K562 (cell line): ENCODE data around the gene PTCRA. TPM values are rescaled to one million over a fixed set of nuclear protein-coding genes. Genes with fewer than 3 reads are reported as not detected.
"Not testable (repeated sequence)": the region's sequence is repeated elsewhere in the genome, so short reads cannot be mapped to it uniquely, and the experiment has no call there.

Experiments used
- ADNP ChIP-seq: fragments of 200-800 bp; sonication (Bioruptor generic); IDR thresholded peaks from 2 replicates; pipeline ENCODE4 v1.6.1; 2016; ENCODE audit warnings: missing genetic modification characterization, missing compliant biosample characterization
- CHAMP1 ChIP-seq: fragments of 450-650 bp; IDR thresholded peaks from 2 replicates; pipeline ENCODE4 v1.6.1; 2016; ENCODE audit warnings: mild to moderate bottlenecking
- CHD1 ChIP-seq: fragments of 200-600 bp; sonication (generic); IDR thresholded peaks from one replicate; pipeline ENCODE4 v1.6.1; 2012; ENCODE audit warnings: mild to moderate bottlenecking, moderate library complexity, low read length, inconsistent platforms
- ELF4 ChIP-seq: fragments of 450-650 bp; formaldehyde crosslinking; IDR thresholded peaks from 2 replicates; pipeline ENCODE4 v1.4.0; 2022; ENCODE audit warnings: missing genetic modification characterization
- ILF3 ChIP-seq: fragments of 450-650 bp; IDR thresholded peaks from 2 replicates; pipeline ENCODE4 v1.6.1; 2018; ENCODE audit warnings: antibody characterized with exemption, mild to moderate bottlenecking, moderate library complexity, borderline replicate concordance
- NR1H2 ChIP-seq: sonication (generic); formaldehyde crosslinking; IDR thresholded peaks from 2 replicates; pipeline ENCODE4 v1.4.0; 2020; ENCODE audit warnings: mild to moderate bottlenecking, missing genetic modification reagents
- NR2C2 ChIP-seq, 2 experiments: fragments of 200-800 bp in 1 of 2; sonication (Bioruptor generic) in 1 of 2; sonication (generic) in 1 of 2; formaldehyde crosslinking in 1 of 2; IDR thresholded peaks; 2 replicates each; pipeline versions ENCODE4 v1.6.1 to v1.8.0; 2016 to 2022; ENCODE audit warnings: mild to moderate bottlenecking in 1 of 2, missing compliant biosample characterization in 1 of 2, missing genetic modification characterization in 1 of 2, missing genetic modification reagents in 1 of 2
- PRDM10 ChIP-seq: fragments of 450-650 bp; IDR thresholded peaks from 2 replicates; pipeline ENCODE4 v1.6.1; 2018; ENCODE audit not compliant: partially characterized antibody
- polyA plus RNA-seq, 8 experiments: library from polyadenylated mRNA; depleted of rRNA in 4 of 8; stranded (reverse) in 5 of 8; unstranded in 3 of 8; fragments of >200 nt; fragmentation: Nextera tagmentation in 2 of 8; fragmentation: Illumina TruSeq in 1 of 8; extraction: Ambion mirVana in 2 of 8; extraction: Trizol in 1 of 8; gene quantifications; 2 replicates each; pipeline versions ENCODE4 v1.2.1 to v1.2.3, GENCODE V29; 2011 to 2014; ENCODE audit warnings: inconsistent platforms in 1 of 8, missing spikeins in 1 of 8
- total RNA-seq, 7 experiments: library from RNA; depleted of rRNA in 6 of 7; stranded (reverse); fragments of >200 nt in 6 of 7; fragmentation: Illumina TruSeq in 2 of 7; extraction: Trizol in 2 of 7; gene quantifications; 2 replicates each; pipeline versions ENCODE4 v1.2.1 to v1.2.3, GENCODE V29; 2011 to 2021; ENCODE audit warnings: low replicate concordance in 1 of 7

Gene PTCRA
- total and polyA plus RNA-seq, 9 of the 15 experiments (the other 6 are each of a cell fraction or from before 2014, with no cell fraction given) = 0.21 TPM; not detected in 8

GRCh38 chr6:42880240-42880817, 35.5 kb upstream of the PTCRA start (continued):
- peak; percentile 3 for TF ChIP-seq PRDM10
- TF ChIP-seq CHAMP1 = 0 out of 2 replicates have a peak, but pooled peaks have one; percentile 2
- 0 out of 2 replicates have a peak, but pooled peaks have one; percentile 2 for TF ChIP-seq NR1H2
- 0 out of 2 replicates have a peak, but pooled peaks have one; percentile 60 for TF ChIP-seq ELF4 (CRISPR knock-in tag)
- peak; percentile 88 for TF ChIP-seq CHD1
- TF ChIP-seq ILF3 = peak; percentile 25; the same call in 1 of the 2 replicates
- peak; percentile 67 for TF ChIP-seq ADNP (tag)
- not testable (repeated sequence) for TF ChIP-seq NR2C2 (CRISPR knock-in tag; IDR thresholded peaks at IDR 0.05)
- TF ChIP-seq NR2C2 (tag; IDR thresholded peaks at IDR 0.05) = peak; percentile 34; the same call in 1 of the 2 replicates
